GM10266 (cell line): ENCODE measurements around the gene TMPRSS5.

ENCODE experiments used
- DNase-seq: peaks from one replicate; pipeline ENCODE4 v3.0.0; 2012; ENCODE audit errors: extremely low spot score
- TF ChIP-seq, protein P1 (sequence below): IDR thresholded peaks from 2 replicates; pipeline ENCODE4 v1.5.1; 2012; ENCODE audit warnings: mild to moderate bottlenecking, low read depth; ENCODE audit not compliant: control insufficient read depth, insufficient read depth; ENCODE audit errors: missing control alignments

Gene TMPRSS5

DNA sequence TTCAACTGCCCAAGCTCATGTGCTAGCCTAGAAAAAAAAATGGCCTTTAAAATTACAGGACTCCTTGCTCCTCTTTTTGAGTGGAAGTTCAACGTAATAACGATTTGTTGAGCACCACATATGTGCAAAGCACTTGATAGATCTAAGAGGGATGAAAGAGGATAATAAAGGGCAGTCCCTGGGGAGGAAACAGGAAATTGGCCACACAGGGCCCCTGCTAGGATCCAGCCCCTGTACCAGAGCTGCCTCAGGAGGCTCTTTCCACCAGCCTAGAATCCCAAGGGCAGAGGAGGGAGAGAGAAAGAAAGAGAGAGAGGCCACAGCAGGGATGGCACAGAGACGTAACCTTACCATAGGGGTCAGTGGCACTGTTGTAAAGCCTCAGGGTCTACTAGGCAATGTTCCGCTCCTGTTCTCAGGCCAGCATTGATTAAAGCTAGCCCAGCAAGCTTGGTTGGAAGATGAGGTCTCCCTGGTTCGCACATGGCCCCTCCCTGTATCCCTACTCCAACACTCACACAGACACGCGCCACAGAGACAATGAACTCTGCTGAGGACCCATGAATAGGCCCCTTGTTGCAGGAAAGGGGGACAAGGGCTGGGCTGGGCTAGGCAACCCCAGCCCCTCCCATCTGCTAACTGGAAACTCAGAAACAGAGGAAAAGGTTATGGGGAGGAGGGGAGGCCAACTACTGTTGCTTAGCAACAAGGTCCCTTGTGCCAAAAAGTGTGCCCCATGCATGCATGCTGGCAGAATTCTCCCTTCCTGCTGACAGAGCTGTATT, at the start of gene TMPRSS5:
TMPRSS5 (minus strand) TSS at position 438 of the 785 bp plus-strand sequence; CDS start at position 354, 84 bp downstream.
- DNase-seq: no peak
- TF ChIP-seq, protein P1, sequence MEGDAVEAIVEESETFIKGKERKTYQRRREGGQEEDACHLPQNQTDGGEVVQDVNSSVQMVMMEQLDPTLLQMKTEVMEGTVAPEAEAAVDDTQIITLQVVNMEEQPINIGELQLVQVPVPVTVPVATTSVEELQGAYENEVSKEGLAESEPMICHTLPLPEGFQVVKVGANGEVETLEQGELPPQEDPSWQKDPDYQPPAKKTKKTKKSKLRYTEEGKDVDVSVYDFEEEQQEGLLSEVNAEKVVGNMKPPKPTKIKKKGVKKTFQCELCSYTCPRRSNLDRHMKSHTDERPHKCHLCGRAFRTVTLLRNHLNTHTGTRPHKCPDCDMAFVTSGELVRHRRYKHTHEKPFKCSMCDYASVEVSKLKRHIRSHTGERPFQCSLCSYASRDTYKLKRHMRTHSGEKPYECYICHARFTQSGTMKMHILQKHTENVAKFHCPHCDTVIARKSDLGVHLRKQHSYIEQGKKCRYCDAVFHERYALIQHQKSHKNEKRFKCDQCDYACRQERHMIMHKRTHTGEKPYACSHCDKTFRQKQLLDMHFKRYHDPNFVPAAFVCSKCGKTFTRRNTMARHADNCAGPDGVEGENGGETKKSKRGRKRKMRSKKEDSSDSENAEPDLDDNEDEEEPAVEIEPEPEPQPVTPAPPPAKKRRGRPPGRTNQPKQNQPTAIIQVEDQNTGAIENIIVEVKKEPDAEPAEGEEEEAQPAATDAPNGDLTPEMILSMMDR: no peak

DNA sequence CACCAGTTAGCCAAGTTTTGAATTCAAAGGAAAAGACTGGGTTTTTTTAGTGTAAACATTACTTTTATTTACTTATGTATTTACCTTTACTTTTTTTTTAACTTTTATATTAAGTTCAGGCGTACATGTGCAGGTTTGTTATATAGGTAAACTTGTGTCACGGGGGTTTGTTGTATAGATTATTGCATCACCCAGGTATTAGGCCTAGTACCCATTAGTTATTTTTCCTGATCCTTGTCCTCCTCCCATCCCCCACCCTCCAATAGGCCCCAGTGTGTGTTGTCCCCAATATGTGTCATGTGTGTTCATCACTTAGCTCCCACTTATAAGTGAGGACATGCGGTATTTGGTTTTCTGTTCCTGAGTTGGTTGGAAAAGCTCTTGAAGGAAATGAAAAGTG, 46.8 kb upstream of the TMPRSS5 start:
- DNase-seq: no peak
- TF ChIP-seq, protein P1: no peak

DNA sequence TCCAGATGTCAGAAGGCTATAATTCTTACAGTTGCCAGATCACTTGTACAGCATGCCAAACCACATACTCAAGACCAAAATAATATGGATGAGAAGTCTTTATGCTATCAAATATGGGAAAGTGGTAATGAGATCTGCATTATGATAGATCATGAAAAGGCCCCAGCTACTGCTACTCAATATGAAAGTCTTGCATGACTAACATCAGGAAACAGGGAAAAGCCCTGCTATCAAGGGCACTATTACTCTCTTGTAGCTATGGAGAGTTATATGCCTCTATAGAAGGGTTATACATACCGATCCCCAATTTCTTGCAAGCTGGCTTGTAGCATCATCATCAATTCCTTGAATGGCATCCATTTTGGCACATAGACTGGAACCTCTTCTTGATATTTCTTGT, 30.2 kb upstream of the TMPRSS5 start:
- TF ChIP-seq, protein P1: no peak
- no peak for DNase-seq

DNA sequence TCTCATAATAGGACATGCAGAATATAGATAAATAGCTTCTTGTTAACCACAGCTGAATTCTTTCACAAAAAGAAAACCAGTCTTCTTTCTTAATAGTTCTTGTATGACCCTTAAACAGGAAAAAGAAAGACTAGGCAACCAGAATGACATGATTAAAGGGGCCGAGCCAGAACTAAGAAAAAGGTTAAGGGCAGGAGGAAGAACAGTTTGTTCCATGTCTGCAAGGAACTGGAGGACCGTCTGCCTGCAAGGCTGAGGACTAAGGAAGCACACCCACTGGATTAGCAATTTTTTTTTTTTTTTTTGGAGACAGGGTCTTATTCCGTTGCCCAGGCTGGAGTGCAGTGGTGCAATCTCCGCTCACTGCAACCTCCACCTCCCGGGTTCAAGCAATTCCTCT, 26.0 kb upstream of the TMPRSS5 start:
- DNase-seq: no peak
- TF ChIP-seq, protein P1: no peak

DNA sequence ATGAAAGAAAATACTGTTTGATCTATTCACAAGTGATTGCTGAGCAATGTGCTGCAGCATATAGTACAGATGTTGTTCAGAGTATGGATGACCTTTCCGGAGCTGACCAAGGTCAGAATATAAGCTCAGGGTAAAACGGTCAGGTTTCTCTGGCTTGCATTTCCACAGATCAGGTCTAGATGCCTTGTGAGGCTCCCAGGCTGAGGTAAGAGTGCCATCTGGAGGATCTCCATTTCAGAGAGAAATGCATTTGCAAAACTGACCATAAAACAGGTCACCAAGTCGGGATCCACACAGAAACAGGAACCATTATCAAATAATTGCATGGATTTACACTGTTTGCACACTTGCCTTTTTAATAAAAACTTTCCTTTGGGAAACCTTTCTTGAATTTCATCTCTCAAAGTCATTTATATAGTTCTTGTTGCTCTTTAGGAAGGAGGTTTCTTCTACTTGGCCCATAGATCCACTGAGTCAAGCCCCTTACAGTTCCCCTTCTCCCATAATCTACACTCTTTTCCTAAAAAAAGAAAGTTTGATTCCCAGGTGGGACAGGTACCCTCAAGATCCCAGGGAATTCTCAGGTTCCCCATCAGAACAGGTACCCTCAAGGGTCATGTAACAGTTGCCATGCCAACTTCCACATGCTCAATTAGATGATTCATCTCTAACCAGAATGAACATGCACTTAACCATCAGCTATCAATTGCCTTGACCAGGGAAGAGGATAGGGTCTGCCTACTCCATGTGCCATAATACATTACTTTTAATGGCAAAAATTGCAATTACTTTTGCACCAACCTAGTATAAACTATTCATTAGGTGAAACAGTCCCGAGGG, 25.0 kb upstream of the TMPRSS5 start:
- TF ChIP-seq, protein P1: peak; percentile 37
- no peak for DNase-seq

DNA sequence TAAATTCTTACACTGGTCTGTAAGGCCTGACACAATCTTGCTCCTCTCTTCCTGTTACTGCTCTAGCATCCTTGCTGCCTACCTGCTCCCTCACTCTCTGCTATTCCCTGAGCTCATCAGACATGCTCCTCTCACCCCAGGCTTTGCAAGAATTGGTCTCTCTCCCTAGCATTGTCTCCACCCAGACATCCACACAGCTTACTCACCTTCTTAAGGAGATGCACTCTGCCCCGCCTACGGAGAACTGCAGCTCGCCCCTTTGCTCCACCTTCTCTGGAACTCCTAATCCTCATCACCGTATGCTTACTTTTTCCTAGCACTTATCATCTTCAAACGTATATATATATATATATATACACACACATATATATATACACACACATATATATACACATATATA, 23.3 kb upstream of the TMPRSS5 start:
- DNase-seq: no peak
- TF ChIP-seq, protein P1: no peak

DNA sequence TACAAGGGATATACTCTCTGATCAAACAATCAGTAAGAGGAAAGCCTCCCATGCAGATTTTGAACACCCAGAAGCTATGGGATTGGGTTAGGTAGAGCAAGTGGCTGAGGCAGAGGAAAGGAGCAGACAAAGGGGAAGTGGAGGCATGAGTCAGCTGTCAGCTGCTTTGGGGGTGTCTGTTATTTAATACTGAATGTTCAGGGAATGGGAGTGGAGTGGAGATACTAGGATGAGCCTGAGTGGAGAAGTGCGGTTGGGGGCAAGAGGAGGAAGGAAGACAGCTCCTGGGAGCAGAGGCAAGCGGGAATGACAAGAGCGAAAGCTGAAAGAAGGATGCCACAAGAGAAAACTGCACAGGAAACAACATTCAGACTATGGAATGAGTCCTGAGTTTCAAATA, 22.7 kb upstream of the TMPRSS5 start:
- DNase-seq: no peak

More for the DNA sequence above, 22.7 kb upstream of the TMPRSS5 start:
- TF ChIP-seq, protein P1: no peak
